DMS53 (cell line): ENCODE results near the gene CLEC2B.
A peak's percentile ranks its signal among the peaks of the same experiment; 100 is the strongest.
"Not testable (repeated sequence)": the region's sequence is repeated elsewhere in the genome, so short reads cannot be mapped to it uniquely, and the experiment has no call there.

Experiments used
- DNase-seq: peaks from one replicate; lab custom pipeline; 2025; lab: John Stamatoyannopoulos, UW

The CLEC2B gene

GRCh38 chr12:9869307-9870161, at the start of gene CLEC2B:
TSS of gene CLEC2B (minus strand) at chr12:9869354.
- DNase-seq: peak; percentile 89

DNA sequence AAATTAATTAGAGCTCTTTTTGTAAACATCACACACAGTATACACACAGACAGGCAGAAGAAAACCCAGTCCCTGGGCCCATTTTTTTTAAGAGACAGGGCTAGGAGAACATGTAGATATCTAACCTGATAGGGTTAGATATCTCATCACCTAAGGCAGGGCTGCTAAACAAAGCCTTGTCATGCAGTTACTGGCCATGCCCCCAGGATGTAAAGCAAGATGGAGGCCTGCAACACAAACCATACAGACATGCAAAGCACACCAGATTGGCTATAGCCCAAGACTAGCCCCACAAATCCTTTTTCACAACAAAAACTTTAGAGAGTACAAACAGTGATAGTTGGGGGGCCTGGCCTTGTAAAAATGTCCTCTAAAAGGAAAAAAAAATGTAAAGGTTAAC, 42.6 kb upstream of the CLEC2B start:
- DNase-seq: no peak

GRCh38 chr12:9910716-9911421, 41.7 kb upstream of the CLEC2B start:
- peak; percentile 65 for DNase-seq

- no peak for DNase-seq
Observed at GRCh38 chr12:9909724-9910123, 40.6 kb upstream of the CLEC2B start.

- DNase-seq: no peak
Observed at GRCh38 chr12:9908350-9908749, 39.2 kb upstream of the CLEC2B start.

GRCh38 chr12:9907769-9908168, 38.6 kb upstream of the CLEC2B start:
- no peak for DNase-seq

DNA sequence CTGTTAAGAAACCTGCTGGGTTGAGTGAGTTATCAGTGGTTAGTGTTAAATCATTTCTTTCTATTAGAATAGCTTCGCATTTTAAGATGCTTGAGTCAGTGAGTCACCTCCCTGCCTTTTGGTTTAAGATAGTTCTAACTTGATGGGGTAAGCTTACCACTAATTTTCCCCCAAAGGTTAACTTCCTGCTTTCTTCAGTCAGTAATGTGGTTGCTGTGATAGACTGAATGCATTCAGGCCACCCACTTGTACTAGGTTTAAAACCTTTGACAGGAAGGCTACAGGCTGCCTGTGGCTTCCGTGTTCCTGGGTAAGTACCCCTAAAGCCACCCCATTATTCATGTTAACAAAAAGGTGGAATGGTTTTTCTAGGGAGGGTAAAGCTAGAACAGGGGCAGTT, 37.7 kb upstream of the CLEC2B start:
- no peak for DNase-seq

DNA sequence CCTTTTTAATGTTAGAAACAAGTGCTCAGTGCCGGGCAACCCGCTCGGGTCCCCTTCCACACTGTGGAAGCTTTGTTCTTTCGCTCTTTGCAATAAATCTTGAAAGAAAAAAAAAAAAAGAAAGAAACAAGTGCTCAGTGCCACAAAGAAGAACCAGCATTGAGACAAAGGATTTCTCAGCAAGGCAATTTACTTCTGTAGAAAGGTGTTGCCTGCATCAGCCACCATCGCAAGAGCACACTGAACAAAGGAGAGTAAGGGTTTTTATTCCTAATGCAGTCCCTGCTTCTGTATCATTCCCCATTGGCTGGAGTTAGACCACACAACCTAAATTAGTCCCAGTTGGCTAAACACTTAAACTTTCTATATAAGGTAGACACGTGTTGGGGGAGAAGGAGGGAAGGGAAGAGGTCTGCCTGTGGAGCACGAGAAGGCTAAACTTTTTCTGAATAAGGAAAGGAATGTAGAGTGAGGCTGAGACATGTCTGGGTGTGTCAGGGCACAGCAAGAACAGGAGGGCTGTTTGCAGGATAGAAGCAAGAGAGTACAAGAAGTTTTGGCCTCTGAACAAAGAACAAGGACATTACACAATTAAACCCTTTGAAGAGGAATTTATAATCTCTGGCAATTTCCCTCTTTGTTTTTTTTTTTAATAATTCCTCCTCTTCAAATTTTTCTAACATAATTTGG, 33.5 kb upstream of the CLEC2B start:
- peak; percentile 45 for DNase-seq

GRCh38 chr12:9900930-9901329, 31.8 kb upstream of the CLEC2B start:
- DNase-seq: no peak

DNA sequence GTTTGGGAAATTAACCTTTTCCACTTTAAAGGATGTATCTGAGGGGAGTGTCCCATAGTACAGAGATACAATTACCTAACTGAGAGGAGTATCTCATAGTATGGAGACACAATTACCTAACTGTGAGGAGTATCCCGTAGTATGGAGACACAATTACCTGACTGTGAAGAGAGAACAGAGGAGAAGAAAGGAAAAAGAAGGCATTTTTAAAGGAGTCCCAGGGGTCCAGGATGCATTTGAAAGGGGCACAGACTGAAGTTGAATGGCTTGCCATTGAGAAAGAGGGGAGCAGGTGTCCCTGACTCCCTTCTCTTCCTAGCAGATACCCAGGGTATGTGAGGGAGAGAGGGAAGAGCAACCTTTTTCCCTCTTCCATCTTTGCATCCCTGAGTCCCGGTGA, 30.1 kb upstream of the CLEC2B start:
- DNase-seq: no peak

GRCh38 chr12:9897535-9897934, 28.4 kb upstream of the CLEC2B start:
- no peak for DNase-seq

- DNase-seq: no peak
Observed at GRCh38 chr12:9895215-9895971, 26.2 kb upstream of the CLEC2B start.

- DNase-seq: peak; percentile 46
Observed at GRCh38 chr12:9888665-9889273, 19.6 kb upstream of the CLEC2B start.

GRCh38 chr12:9883175-9883574, 14.0 kb upstream of the CLEC2B start:
- DNase-seq: peak; percentile 25

- no peak for DNase-seq
Observed at GRCh38 chr12:9881988-9882387, 12.8 kb upstream of the CLEC2B start.

DNA sequence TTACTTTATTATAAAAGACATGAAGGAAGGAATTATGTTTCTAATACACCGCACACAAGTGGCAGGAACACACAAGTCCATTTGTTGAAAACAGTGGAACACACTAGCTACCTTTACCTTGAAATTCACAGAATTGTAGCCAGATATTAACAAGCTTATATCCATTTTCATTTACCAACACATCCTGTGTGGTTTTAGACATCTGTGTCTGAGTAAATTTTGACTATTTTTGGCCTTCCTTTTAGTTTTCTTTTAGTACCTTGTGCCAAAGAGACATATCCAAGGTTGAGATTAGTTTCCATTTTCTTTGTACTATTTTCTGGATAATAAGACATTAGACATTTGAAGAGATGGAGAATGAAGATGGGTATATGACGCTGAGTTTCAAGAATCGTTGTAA, 12.1 kb upstream of the CLEC2B start, which contains the start of gene KLRF2:
KLRF2 (plus strand) TSS at position 244 of the 400 bp plus-strand sequence; CDS start at position 351, 107 bp downstream.
- DNase-seq: no peak

DNA sequence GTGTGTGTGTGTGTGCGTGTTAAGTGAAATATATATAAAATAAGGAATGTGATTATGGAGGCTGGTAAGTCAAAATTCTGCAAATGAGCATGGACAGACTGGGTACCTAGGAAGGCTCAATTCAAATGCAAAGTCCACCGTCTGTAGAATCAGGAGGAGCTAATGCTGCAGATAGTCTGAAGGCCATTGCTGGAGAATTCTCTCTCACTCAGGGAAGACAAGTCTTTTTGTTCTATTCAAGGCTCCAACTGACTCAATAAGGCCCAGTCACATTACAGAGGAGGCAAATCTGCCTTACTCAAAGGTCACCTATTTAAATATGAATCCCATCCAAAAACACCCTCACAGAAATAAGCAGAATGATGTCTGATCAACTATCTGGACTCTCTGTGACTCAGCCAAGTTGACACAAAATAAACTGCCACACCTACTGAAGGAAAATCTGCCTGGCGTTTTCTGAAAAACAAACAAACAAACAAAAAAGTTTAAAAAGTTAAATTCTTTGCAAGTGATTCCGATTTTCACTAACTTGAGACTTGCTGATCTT, 11.5 kb upstream of the CLEC2B start:
- no peak for DNase-seq

- DNase-seq: not testable (repeated sequence)
Observed at GRCh38 chr12:9876120-9876519, 7.0 kb upstream of the CLEC2B start.

DNA sequence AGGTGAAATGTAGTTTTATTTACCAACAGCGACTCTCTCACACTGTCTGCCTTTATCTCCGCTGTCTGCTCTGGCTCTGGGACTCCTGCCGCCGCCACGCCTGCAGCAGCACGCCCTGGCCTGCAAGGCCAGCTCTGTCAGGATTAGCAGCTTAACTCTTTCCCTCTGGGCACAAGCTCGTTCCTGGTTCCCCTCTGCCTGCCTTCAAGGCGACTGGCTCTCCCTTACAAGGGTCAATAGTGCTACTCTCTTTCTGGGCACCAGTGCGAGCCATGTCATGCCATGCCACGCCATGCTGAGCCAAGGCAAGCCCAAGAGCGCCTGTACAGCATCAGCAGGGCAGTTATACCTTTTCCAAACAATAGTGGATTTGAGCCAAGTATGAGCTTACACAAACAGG, 3.6 kb upstream of the CLEC2B start:
- DNase-seq: no peak

GRCh38 chr12:9872162-9872561, 3.0 kb upstream of the CLEC2B start:
- DNase-seq: no peak

- peak; percentile 68 for DNase-seq
Observed at GRCh38 chr12:9870286-9870866, 1.2 kb upstream of the CLEC2B start.
